Caco-2 (cell line): ENCODE data around the gene CR1. TPM values are rescaled to one million over a fixed set of nuclear protein-coding genes. Genes with fewer than 3 reads are reported as not detected.

Experiments used
- BruUV-seq: library from RNA; stranded (reverse); fragments of 400-500 nt; replicated peaks from 2 replicates; lab custom pipeline; 2021; lab: Mats Ljungman, UMichigan
- CTCF ChIA-PET: fragments of 300-600 bp; sonication (Branson Sonifier 250); formaldehyde crosslinking; loops from one replicate; lab custom pipeline; 2022; ENCODE audit warnings: antibody characterized with exemption; lab: Charles Lee
- POLR2A ChIA-PET: fragments of 300-600 bp; sonication (Branson Sonifier 250); formaldehyde crosslinking; loops from one replicate; lab custom pipeline; 2022; ENCODE audit warnings: antibody characterized with exemption; lab: Charles Lee
- DNase-seq, 2 experiments: peaks; one replicate each; pipeline versions ENCODE4 v3.0.0 to v3.0.0-alpha.2; 2020 to 2022
- H3K27me3 ChIP-seq: replicated peaks from 2 replicates; pipeline ENCODE4 v1.6.0; 2011; ENCODE audit warnings: low read length; ENCODE audit not compliant: control insufficient read depth, insufficient read depth
- H3K36me3 ChIP-seq: 2 replicates; pipeline ENCODE4 v1.5.1; 2011; ENCODE audit warnings: low read length; ENCODE audit not compliant: control insufficient read depth, insufficient read depth
- H3K4me1 ChIP-seq: fragments of 250-450 bp; sonication (Bioruptor Pico); 2 replicates; pipeline ENCODE4 v1.5.1; 2020; ENCODE audit warnings: mild to moderate bottlenecking
- H3K4me3 ChIP-seq: 2 replicates; pipeline ENCODE4 v1.5.1; 2011; ENCODE audit warnings: low read depth, mild to moderate bottlenecking, control low read depth, low read length
- H3K9me3 ChIP-seq: fragments of 250-450 bp; sonication (Bioruptor Pico); 2 replicates; pipeline ENCODE4 v1.5.1; 2020; ENCODE audit warnings: mild to moderate bottlenecking, moderate library complexity
- H3K27ac Mint-ChIP-seq: one replicate; pipeline ENCODE4 v1.8.0; 2022; ENCODE audit warnings: mixed read lengths; ENCODE audit not compliant: unreplicated experiment
- H3K27me3 Mint-ChIP-seq: one replicate; pipeline ENCODE4 v1.8.0; 2022; ENCODE audit warnings: mixed read lengths; ENCODE audit not compliant: insufficient read depth, unreplicated experiment
- H3K36me3 Mint-ChIP-seq: one replicate; pipeline ENCODE4 v1.8.0; 2022; ENCODE audit warnings: mild to moderate bottlenecking, mixed read lengths; ENCODE audit not compliant: insufficient read depth, unreplicated experiment
- H3K4me1 Mint-ChIP-seq: one replicate; pipeline ENCODE4 v1.8.0; 2022; ENCODE audit warnings: low read depth, mixed read lengths; ENCODE audit not compliant: unreplicated experiment
- H3K4me3 Mint-ChIP-seq: one replicate; pipeline ENCODE4 v1.8.0; 2022; ENCODE audit warnings: mild to moderate bottlenecking, moderate library complexity, mixed read lengths; ENCODE audit not compliant: unreplicated experiment
- H3K9me3 Mint-ChIP-seq: one replicate; pipeline ENCODE4 v1.8.0; 2022; ENCODE audit warnings: mixed read lengths; ENCODE audit not compliant: unreplicated experiment
- CTCF ChIP-seq, 2 experiments: fragments of 200-600 bp in 1 of 2; IDR thresholded peaks; 1 replicate in 1 of 2; 2 replicates in 1 of 2; pipeline versions ENCODE4 v1.5.1 to v1.8.0; 2011 to 2022; ENCODE audit warnings: antibody characterized with exemption in 1 of 2, control low read depth in 1 of 2, inconsistent platforms in 1 of 2, low read depth in 1 of 2, low read length in 1 of 2, mild to moderate bottlenecking in 1 of 2, moderate library complexity in 1 of 2; ENCODE audit not compliant: insufficient read depth in 1 of 2, severe bottlenecking in 1 of 2, unreplicated experiment in 1 of 2
- intact Hi-C: fragments of 100-400 bp; cut with micrococcal nuclease; formaldehyde crosslinking; loops from one replicate; pipeline ENCODE4 v1.10.0; 2022; ENCODE audit not compliant: unreplicated experiment
- total RNA-seq: library from RNA; stranded (reverse); gene quantifications from 2 replicates; pipeline ENCODE4 v1.2.3, GENCODE V29; 2022

CR1 gene
- total RNA-seq, 1 experiment from 2014 or later: not detected

- intact Hi-C loops: no loop called here
- Histone ChIP-seq H3K36me3 (no peaks in the 10 kb centered on the region), H3K4me1 (no peaks in the 10 kb centered on the region), H3K27me3 (no peaks in the 10 kb centered on the region), H3K4me3 (no peak overlapping the region), H3K9me3 (no peaks in the 10 kb centered on the region)
- no TSS peak for BruUV-seq
- ChIA-PET POLR2A (no interaction called here), CTCF (no interaction called here)
- Mint-ChIP-seq H3K4me3 (no peak overlapping the region), H3K27me3 (no peaks in the 10 kb centered on the region), H3K27ac (no peak overlapping the region), H3K9me3 (no peaks in the 10 kb centered on the region), H3K4me1 (no peaks in the 10 kb centered on the region), H3K36me3 (no peaks in the 10 kb centered on the region)
- no peak for TF ChIP-seq CTCF (IDR thresholded peaks at IDR 0.05; ENCODE audit: insufficient read depth in 1 of 2, low read depth in 1 of 2, low read length in 1 of 2, severe bottlenecking in 1 of 2, unreplicated experiment in 1 of 2)
- no peak for DNase-seq
Measured at GRCh38 chr1:207649865-207650580, 154.1 kb downstream of the CR1 start.

GRCh38 chr1:207651583-207651982 lies 155.6 kb downstream of the CR1 start:
- Mint-ChIP-seq H3K27me3 (no peaks in the 10 kb centered on the region), H3K9me3 (no peaks in the 10 kb centered on the region), H3K36me3 (no peaks in the 10 kb centered on the region), H3K4me1 (no peaks in the 10 kb centered on the region), H3K27ac (no peak overlapping the region), H3K4me3 (no peak overlapping the region)
- Histone ChIP-seq H3K4me1 (no peaks in the 10 kb centered on the region), H3K4me3 (no peak overlapping the region), H3K36me3 (no peaks in the 10 kb centered on the region), H3K27me3 (no peaks in the 10 kb centered on the region), H3K9me3 (no peaks in the 10 kb centered on the region)
- intact Hi-C loops: no loop called here
- CTCF ChIA-PET: no interaction called here
- POLR2A ChIA-PET: no interaction called here
- no TSS peak for BruUV-seq
- DNase-seq: no peak
- no peak for TF ChIP-seq CTCF (IDR thresholded peaks at IDR 0.05; ENCODE audit: insufficient read depth in 1 of 2, low read depth in 1 of 2, low read length in 1 of 2, severe bottlenecking in 1 of 2, unreplicated experiment in 1 of 2)

GRCh38 chr1:207654320-207654719 lies 158.4 kb downstream of the CR1 start:
- BruUV-seq: no TSS peak
- POLR2A ChIA-PET: no interaction called here
- no peaks in the 10 kb centered on the region for H3K4me1 ChIP-seq
- H3K27me3 ChIP-seq: no peaks in the 10 kb centered on the region
- Mint-ChIP-seq H3K36me3 (no peaks in the 10 kb centered on the region), H3K27ac (no peak overlapping the region), H3K4me1 (no peaks in the 10 kb centered on the region), H3K9me3 (no peaks in the 10 kb centered on the region), H3K27me3 (peaks cover 6% of the 10 kb centered on the region), H3K4me3 (no peak overlapping the region)
- no peak for DNase-seq
- intact Hi-C loops: loop anchor here (2.0 kb wide), 1 partner anchor 44 kb away; no protein-coding TSS in a partner anchor
- no peaks in the 10 kb centered on the region for H3K9me3 ChIP-seq
- H3K4me3 ChIP-seq: no peak overlapping the region
- no peak for TF ChIP-seq CTCF (IDR thresholded peaks at IDR 0.05; ENCODE audit: insufficient read depth in 1 of 2, low read depth in 1 of 2, low read length in 1 of 2, severe bottlenecking in 1 of 2, unreplicated experiment in 1 of 2)
- CTCF ChIA-PET: interaction anchor here (1.0 to 1.3 kb wide), 2 partner anchors 44 to 143 kb away, joined by 8 to 9 read pairs; no protein-coding TSS in a partner anchor
- H3K36me3 ChIP-seq: no peaks in the 10 kb centered on the region
